ENCODE measurements around the gene AHCY. TPM values are rescaled to one million over a fixed set of nuclear protein-coding genes. Genes with fewer than 3 reads are reported as not detected.

The AHCY gene
- total RNA-seq, 4 donors from 2014 or later, result 43.7 to 88.9 (median 80.4) TPM

DNA sequence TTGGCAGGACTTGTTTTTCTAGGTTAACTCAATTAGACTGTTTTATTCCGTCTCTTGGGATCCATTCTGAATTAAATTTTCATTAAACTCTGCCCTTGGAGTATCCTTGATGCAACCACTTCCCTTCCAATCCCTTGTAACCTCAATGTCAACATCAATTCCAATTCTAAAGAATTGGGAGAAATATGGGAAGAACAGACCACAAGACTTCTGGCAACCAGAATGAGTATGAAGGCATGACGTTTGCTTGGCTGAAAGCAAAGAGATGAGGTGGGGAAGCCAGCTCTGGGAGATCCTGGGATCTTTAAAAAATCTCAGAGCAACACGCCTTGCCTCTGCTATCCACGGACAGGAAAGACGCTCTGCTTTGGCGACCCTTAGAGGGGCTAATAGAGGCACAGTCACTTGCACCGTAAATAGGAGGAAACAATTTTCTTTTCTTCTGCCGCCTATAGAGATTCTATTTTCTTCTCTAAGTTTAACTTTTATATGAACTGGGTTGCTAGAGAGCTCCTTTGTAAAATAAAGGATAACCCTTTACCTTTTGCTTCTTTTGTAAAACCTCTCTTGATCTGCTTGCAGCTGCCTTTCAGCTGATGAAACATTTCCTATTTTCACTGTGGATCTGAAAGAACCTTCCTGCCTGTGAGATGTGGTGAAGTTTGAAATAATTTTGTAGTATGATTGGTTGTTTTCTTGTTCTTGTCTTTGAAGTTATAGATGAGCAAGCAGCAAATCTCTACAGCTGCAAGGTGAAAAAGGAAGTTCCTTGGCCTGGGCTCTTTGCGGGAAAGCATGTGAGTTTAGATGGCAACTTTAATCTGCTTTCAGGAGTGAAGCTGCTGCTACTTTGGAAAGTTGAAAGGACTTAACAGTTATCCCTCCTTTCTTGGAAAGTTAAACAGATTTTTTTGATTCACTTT lies 62.2 kb downstream of the AHCY start, which contains the start of gene ASIP:
Gene ASIP, plus strand, starts transcription at position 731 of the 923 bp plus-strand sequence. CDS start 18,952 bp downstream, outside the sequence.
- H3K4me3 ChIP-seq, result no peak within 1 kb of the TSS

DNA sequence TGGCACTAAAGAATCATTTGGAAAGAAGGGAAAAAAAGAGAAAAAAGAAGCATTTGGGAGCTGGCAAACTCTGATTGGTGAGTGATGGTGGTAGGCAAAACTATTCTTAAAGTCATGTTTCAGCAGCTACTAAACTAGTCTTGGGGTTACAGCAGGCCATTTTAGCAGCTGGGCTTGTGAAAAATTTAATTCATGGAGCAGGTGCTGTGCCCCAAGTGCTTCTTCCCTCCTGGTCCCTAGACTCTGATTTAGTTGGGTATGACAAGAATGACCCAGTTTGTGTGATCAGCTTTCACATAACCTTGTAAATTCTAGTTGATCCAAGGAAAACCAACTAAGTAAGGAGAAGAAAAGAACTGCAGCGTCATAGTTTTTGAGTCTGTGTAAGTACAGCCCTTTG lies 63.0 kb downstream of the AHCY start:
- WGBS, result 60% methylated on average over 1 of the region's 1 CpG

More for the DNA sequence above, 62.2 kb downstream of the AHCY start, which contains the start of gene ASIP:
- H3K9me3 ChIP-seq, result peaks cover 12% of the 10 kb centered on the region
- no peak for DNase-seq (ENCODE audit: low spot score in 2 of 2)
- TF ChIP-seq POLR2A (IDR thresholded peaks at IDR 0.05), result no peak
- TF ChIP-seq EP300 (IDR thresholded peaks at IDR 0.05), result no peak
- TF ChIP-seq POLR2AphosphoS5 (IDR thresholded peaks at IDR 0.05), result no peak
- H3K27me3 ChIP-seq, result no peaks in the 10 kb centered on the region
- no peaks in the 10 kb centered on the region for H3K4me1 ChIP-seq
- no peak within 1 kb of the TSS for H3K27ac ChIP-seq
- H3K36me3 ChIP-seq, result no peaks in the 10 kb centered on the region
- 68% methylated on average over 9 of the region's 9 CpGs for WGBS

DNA sequence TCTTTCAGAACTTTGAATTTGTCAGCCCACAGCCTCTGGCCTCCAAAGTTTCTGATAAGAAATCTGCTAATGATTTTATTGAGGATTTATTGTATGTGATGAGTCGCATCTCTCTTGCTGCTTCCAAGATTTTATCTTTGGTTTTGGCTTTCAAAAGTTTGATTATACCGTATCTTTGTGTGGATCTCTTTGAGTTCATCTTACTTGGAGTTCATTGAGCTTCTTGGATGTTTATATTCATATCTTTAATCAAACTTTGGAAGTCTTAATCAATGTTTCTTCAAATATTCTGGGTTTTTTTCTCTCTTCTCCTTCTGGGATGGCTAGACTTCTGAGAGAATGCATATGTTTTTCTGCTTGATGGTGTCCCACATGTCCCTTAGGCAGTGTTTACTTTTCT lies 65.2 kb downstream of the AHCY start:
- WGBS, result 62% methylated on average over 2 of the region's 2 CpGs
- Histone ChIP-seq H3K27ac (no peak overlapping the region), H3K4me1 (no peaks in the 10 kb centered on the region), H3K9me3 (peaks cover 12% of the 10 kb centered on the region), H3K36me3 (no peaks in the 10 kb centered on the region), H3K4me3 (no peak overlapping the region), H3K27me3 (no peaks in the 10 kb centered on the region)
- TF ChIP-seq POLR2A (IDR thresholded peaks at IDR 0.05) (no peak), EP300 (IDR thresholded peaks at IDR 0.05) (no peak), POLR2AphosphoS5 (IDR thresholded peaks at IDR 0.05) (no peak)
- TF ChIP-seq, protein P1, sequence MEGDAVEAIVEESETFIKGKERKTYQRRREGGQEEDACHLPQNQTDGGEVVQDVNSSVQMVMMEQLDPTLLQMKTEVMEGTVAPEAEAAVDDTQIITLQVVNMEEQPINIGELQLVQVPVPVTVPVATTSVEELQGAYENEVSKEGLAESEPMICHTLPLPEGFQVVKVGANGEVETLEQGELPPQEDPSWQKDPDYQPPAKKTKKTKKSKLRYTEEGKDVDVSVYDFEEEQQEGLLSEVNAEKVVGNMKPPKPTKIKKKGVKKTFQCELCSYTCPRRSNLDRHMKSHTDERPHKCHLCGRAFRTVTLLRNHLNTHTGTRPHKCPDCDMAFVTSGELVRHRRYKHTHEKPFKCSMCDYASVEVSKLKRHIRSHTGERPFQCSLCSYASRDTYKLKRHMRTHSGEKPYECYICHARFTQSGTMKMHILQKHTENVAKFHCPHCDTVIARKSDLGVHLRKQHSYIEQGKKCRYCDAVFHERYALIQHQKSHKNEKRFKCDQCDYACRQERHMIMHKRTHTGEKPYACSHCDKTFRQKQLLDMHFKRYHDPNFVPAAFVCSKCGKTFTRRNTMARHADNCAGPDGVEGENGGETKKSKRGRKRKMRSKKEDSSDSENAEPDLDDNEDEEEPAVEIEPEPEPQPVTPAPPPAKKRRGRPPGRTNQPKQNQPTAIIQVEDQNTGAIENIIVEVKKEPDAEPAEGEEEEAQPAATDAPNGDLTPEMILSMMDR (IDR thresholded peaks at IDR 0.05), result no peak
- no peak for DNase-seq (ENCODE audit: low spot score in 2 of 2)

More for the DNA sequence above, 63.0 kb downstream of the AHCY start:
- H3K9me3 ChIP-seq, result peaks cover 12% of the 10 kb centered on the region
- no peak overlapping the region for H3K27ac ChIP-seq
- no peaks in the 10 kb centered on the region for H3K4me1 ChIP-seq
- no peaks in the 10 kb centered on the region for H3K36me3 ChIP-seq
- TF ChIP-seq POLR2A (IDR thresholded peaks at IDR 0.05) (no peak), POLR2AphosphoS5 (IDR thresholded peaks at IDR 0.05) (no peak), EP300 (IDR thresholded peaks at IDR 0.05) (no peak)
- TF ChIP-seq, protein P1 (IDR thresholded peaks at IDR 0.05), result no peak
- H3K27me3 ChIP-seq, result no peaks in the 10 kb centered on the region
- no peak overlapping the region for H3K4me3 ChIP-seq
- no peak for DNase-seq (ENCODE audit: low spot score in 2 of 2)

DNA sequence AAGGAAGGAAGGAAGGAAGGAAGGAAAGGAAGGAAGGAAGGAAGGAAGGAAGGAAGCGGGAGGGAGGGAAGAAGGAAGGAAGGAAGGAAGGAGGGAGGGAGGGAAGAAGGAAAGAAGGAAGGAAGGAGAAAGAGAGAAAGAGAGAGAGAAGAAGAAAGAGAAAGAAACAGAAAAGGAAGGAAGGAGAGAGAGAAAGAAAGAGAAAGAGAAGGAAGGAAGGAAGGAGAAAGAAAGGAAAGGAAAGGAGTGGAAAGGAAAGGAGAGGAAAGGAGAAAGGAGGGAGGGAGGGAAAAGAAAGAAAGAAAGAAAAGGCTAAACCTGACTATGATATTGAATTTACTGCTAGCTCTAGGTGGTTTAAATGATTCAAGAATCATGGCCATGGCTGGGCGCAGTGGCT lies 67.3 kb downstream of the AHCY start:
- TF ChIP-seq EP300 (IDR thresholded peaks at IDR 0.05), result no peak
- TF ChIP-seq POLR2AphosphoS5 (IDR thresholded peaks at IDR 0.05), result no peak
- TF ChIP-seq, protein P1 (IDR thresholded peaks at IDR 0.05), result no peak
- no peak for TF ChIP-seq POLR2A (IDR thresholded peaks at IDR 0.05)
- Histone ChIP-seq H3K36me3 (no peaks in the 10 kb centered on the region), H3K4me3 (no peak overlapping the region), H3K9me3 (peaks cover 12% of the 10 kb centered on the region), H3K4me1 (no peaks in the 10 kb centered on the region), H3K27ac (no peak overlapping the region), H3K27me3 (no peaks in the 10 kb centered on the region)
- no peak for DNase-seq (ENCODE audit: low spot score in 2 of 2)
- WGBS, result 94% methylated on average over 2 of the region's 2 CpGs

GRCh38 chr20:34233687-34234086 lies 69.5 kb downstream of the AHCY start:
- no peaks in the 10 kb centered on the region for H3K36me3 ChIP-seq
- TF ChIP-seq, protein P1 (IDR thresholded peaks at IDR 0.05), result no peak
- TF ChIP-seq POLR2AphosphoS5 (IDR thresholded peaks at IDR 0.05) (no peak), POLR2A (IDR thresholded peaks at IDR 0.05) (no peak), EP300 (IDR thresholded peaks at IDR 0.05) (no peak)
- H3K27me3 ChIP-seq, result no peaks in the 10 kb centered on the region
- no peak for DNase-seq (ENCODE audit: low spot score in 2 of 2)
- H3K4me3 ChIP-seq, result no peak overlapping the region
- peaks cover 12% of the 10 kb centered on the region for H3K9me3 ChIP-seq
- no peaks in the 10 kb centered on the region for H3K4me1 ChIP-seq
- no peak overlapping the region for H3K27ac ChIP-seq
